IMR-90 (cell line): ENCODE data around the gene SPOUT1. TPM values are rescaled to one million over a fixed set of nuclear protein-coding genes. Genes with fewer than 3 reads are reported as not detected.

ENCODE experiments used
- ATAC-seq: fragments of 200-7000 bp; cut with Tn5 transposase; 2 replicates; pipeline ENCODE4 v1.9.1; 2020; ENCODE audit warnings: low read depth, mild to moderate bottlenecking, moderate library complexity
- BruUV-seq: library from RNA; stranded (reverse); fragments of 400-500 nt; replicated peaks from 2 replicates; lab custom pipeline; 2021; lab: Mats Ljungman, UMichigan
- CTCF ChIA-PET: fragments of 300-600 bp; formaldehyde crosslinking; extraction: SDS; loops from one replicate; lab custom pipeline; 2021; ENCODE audit warnings: antibody characterized with exemption; lab: Yijun Ruan, JAX
- POLR2A ChIA-PET: fragments of 300-600 bp; sonication (Branson Sonifier 250); formaldehyde crosslinking; loops from one replicate; lab custom pipeline; 2022; ENCODE audit warnings: antibody characterized with exemption; ENCODE audit not compliant: unreplicated experiment; lab: Charles Lee
- DNase-seq: peaks from one replicate; pipeline ENCODE4 v3.0.0; 2013
- H2AFZ ChIP-seq: replicated peaks from 2 replicates; pipeline ENCODE3; 2013; ENCODE audit warnings: low read length, mild to moderate bottlenecking; ENCODE audit not compliant: poor library complexity
- H2AK5ac ChIP-seq: 2 replicates; pipeline ENCODE4 v1.6.1; 2013; ENCODE audit warnings: low read depth, low read length, inconsistent platforms
- H2AK9ac ChIP-seq: replicated peaks from 2 replicates; pipeline ENCODE3; 2013; ENCODE audit warnings: mild to moderate bottlenecking, low read depth, low read length, moderate library complexity; ENCODE audit not compliant: poor library complexity
- H2BK120ac ChIP-seq: 2 replicates; pipeline ENCODE4 v1.6.1; 2013; ENCODE audit warnings: low read depth, low read length, inconsistent platforms
- H2BK15ac ChIP-seq: 3 replicates; pipeline ENCODE4 v1.6.1; 2013; ENCODE audit warnings: low read depth, low read length, inconsistent platforms
- H2BK20ac ChIP-seq: 2 replicates; pipeline ENCODE4 v1.6.1; 2013; ENCODE audit warnings: low read depth, mild to moderate bottlenecking, inconsistent platforms, low read length, moderate library complexity
- H2BK5ac ChIP-seq: 2 replicates; pipeline ENCODE4 v1.6.1; 2013; ENCODE audit warnings: mild to moderate bottlenecking, low read depth, low read length, inconsistent platforms; ENCODE audit not compliant: poor library complexity, severe bottlenecking
- H3K14ac ChIP-seq: replicated peaks from 2 replicates; pipeline ENCODE4 v1.6.1; 2013; ENCODE audit warnings: low read depth, low read length, inconsistent platforms
- H3K18ac ChIP-seq: 2 replicates; pipeline ENCODE4 v1.6.1; 2013; ENCODE audit warnings: low read depth, low read length, control low read depth
- H3K23ac ChIP-seq: 2 replicates; pipeline ENCODE4 v1.6.1; 2013; ENCODE audit warnings: low read depth, low read length, inconsistent platforms
- H3K27ac ChIP-seq: 2 replicates; pipeline ENCODE4 v1.5.1; 2013; ENCODE audit warnings: mild to moderate bottlenecking, control low read depth, low read length; ENCODE audit not compliant: insufficient read depth
- H3K27me3 ChIP-seq: 2 replicates; pipeline ENCODE4 v1.6.1; 2013; ENCODE audit warnings: low read length; ENCODE audit not compliant: control insufficient read depth, insufficient read depth
- H3K36me3 ChIP-seq: 2 replicates; pipeline ENCODE4 v1.6.1; 2013; ENCODE audit warnings: low read length, mixed read lengths; ENCODE audit not compliant: control insufficient read depth, insufficient read depth
- H3K4ac ChIP-seq: 2 replicates; pipeline ENCODE4 v1.6.1; 2013; ENCODE audit warnings: low read depth, low read length, inconsistent platforms
- H3K4me1 ChIP-seq: 2 replicates; pipeline ENCODE4 v1.6.1; 2013; ENCODE audit warnings: low read length, mixed read lengths; ENCODE audit not compliant: control insufficient read depth, insufficient read depth
- H3K4me2 ChIP-seq: 2 replicates; pipeline ENCODE4 v1.6.1; 2013; ENCODE audit warnings: low read depth, mild to moderate bottlenecking, control low read depth, low read length, moderate library complexity
- H3K4me3 ChIP-seq: 2 replicates; pipeline ENCODE4 v1.5.1; 2013; ENCODE audit warnings: low read depth, mild to moderate bottlenecking, control low read depth, low read length, moderate library complexity; ENCODE audit not compliant: insufficient read depth
- H3K56ac ChIP-seq: 2 replicates; pipeline ENCODE4 v1.6.1; 2013; ENCODE audit warnings: low read length, inconsistent platforms; ENCODE audit not compliant: insufficient read depth; ENCODE audit errors: extremely low read depth
- H3K79me1 ChIP-seq, 2 experiments: 2 replicates each; pipeline ENCODE4 v1.6.1; 2013; ENCODE audit warnings: low read length in 2 of 2, inconsistent platforms in 1 of 2, low read depth in 1 of 2
- H3K9ac ChIP-seq: 2 replicates; pipeline ENCODE4 v1.6.1; 2013; ENCODE audit warnings: low read depth, low read length, control low read depth
- H3K9me1 ChIP-seq: 2 replicates; pipeline ENCODE4 v1.6.1; 2013; ENCODE audit warnings: low read length, inconsistent platforms; ENCODE audit not compliant: insufficient read depth
- H3K9me3 ChIP-seq: 2 replicates; pipeline ENCODE4 v1.6.1; 2013; ENCODE audit warnings: low read length; ENCODE audit not compliant: control insufficient read depth, insufficient read depth
- H4K20me1 ChIP-seq: 2 replicates; pipeline ENCODE4 v1.6.1; 2013; ENCODE audit warnings: low read length, inconsistent platforms; ENCODE audit not compliant: insufficient read depth
- H4K5ac ChIP-seq: 2 replicates; pipeline ENCODE4 v1.6.1; 2013; ENCODE audit warnings: mild to moderate bottlenecking, low read depth, low read length, control low read depth
- H4K8ac ChIP-seq, 2 experiments: 2 replicates each; pipeline ENCODE4 v1.6.1; 2013; ENCODE audit warnings: low read depth in 2 of 2, low read length in 2 of 2, control low read depth in 1 of 2, inconsistent platforms in 1 of 2
- H4K91ac ChIP-seq: 2 replicates; pipeline ENCODE4 v1.6.1; 2013; ENCODE audit warnings: low read depth, low read length, inconsistent platforms; ENCODE audit not compliant: insufficient read depth
- BHLHE40 ChIP-seq: fragments of 150-350 bp; IDR thresholded peaks from 2 replicates; pipeline ENCODE4 v1.6.1; 2016; ENCODE audit warnings: mild to moderate bottlenecking, low read depth, low read length
- CHD1 ChIP-seq: IDR thresholded peaks from 2 replicates; pipeline ENCODE4 v1.6.1; 2012; ENCODE audit warnings: low read depth, low read length, improper control_type of control experiment
- CTCF ChIP-seq: conservative IDR thresholded peaks from 2 replicates; pipeline ENCODE4 v1.5.1; 2012; ENCODE audit warnings: mild to moderate bottlenecking, low read depth, low read length, improper control_type of control experiment
- FOS ChIP-seq: fragments of 150-350 bp; IDR thresholded peaks from 2 replicates; pipeline ENCODE4 v1.6.1; 2016; ENCODE audit warnings: low read depth, low read length
- MAFK ChIP-seq: IDR thresholded peaks from 2 replicates; pipeline ENCODE4 v1.6.1; 2012; ENCODE audit warnings: low read depth, low read length, improper control_type of control experiment
- MAZ ChIP-seq: IDR thresholded peaks from 2 replicates; pipeline ENCODE4 v1.6.1; 2012; ENCODE audit warnings: low read depth, mild to moderate bottlenecking, low read length, improper control_type of control experiment, moderate library complexity, borderline replicate concordance
- MXI1 ChIP-seq: IDR thresholded peaks from 2 replicates; pipeline ENCODE4 v1.6.1; 2012; ENCODE audit warnings: low read depth, mild to moderate bottlenecking, low read length, moderate library complexity, borderline replicate concordance
- NFE2L2 ChIP-seq: fragments of 150-350 bp; IDR thresholded peaks from 2 replicates; pipeline ENCODE4 v1.6.1; 2016; ENCODE audit warnings: low read depth, mild to moderate bottlenecking, low read length
- RAD21 ChIP-seq: IDR thresholded peaks from 2 replicates; pipeline ENCODE4 v1.6.1; 2012; ENCODE audit warnings: low read length, improper control_type of control experiment
- RCOR1 ChIP-seq: IDR thresholded peaks from 2 replicates; pipeline ENCODE4 v1.6.1; 2012; ENCODE audit warnings: mild to moderate bottlenecking, low read length, improper control_type of control experiment; ENCODE audit not compliant: insufficient replicate concordance
- RFX5 ChIP-seq: IDR thresholded peaks from 2 replicates; pipeline ENCODE4 v1.8.0; 2012; ENCODE audit warnings: low read depth, mild to moderate bottlenecking, low read length, moderate library complexity
- SMC3 ChIP-seq: fragments of 150-350 bp; IDR thresholded peaks from 2 replicates; pipeline ENCODE4 v1.6.1; 2016; ENCODE audit warnings: low read depth, mild to moderate bottlenecking, antibody characterized with exemption, low read length, moderate library complexity
- USF2 ChIP-seq: fragments of 150-350 bp; IDR thresholded peaks from 2 replicates; pipeline ENCODE4 v1.6.1; 2017; ENCODE audit warnings: mild to moderate bottlenecking, antibody characterized with exemption, low read length, low read depth
- WGBS, 2 experiments: methylation state at CpG; one replicate each; pipeline versions ENCODE4 v1.1.5 to v1.1.7; 2013; ENCODE audit warnings: missing lambda C conversion rate in 2 of 2; ENCODE audit not compliant: insufficient read length in 1 of 2; ENCODE audit errors: extremely low coverage in 2 of 2; 5-methylcytosine and 5-hydroxymethylcytosine counted together
- dilution Hi-C: fragments of 300-500 bp; cut with HindIII; formaldehyde crosslinking; loops from one replicate; pipeline ENCODE4 v1.14.3; 2018; ENCODE audit warnings: low sequenced_read_pairs; ENCODE audit not compliant: unreplicated experiment
- in situ Hi-C: fragments of 300-500 bp; cut with MboI; formaldehyde crosslinking; loops from 3 replicates; pipeline ENCODE4 v1.14.3; 2019; ENCODE audit warnings: low sequenced_read_pairs, inconsistent platforms, mixed read lengths
- intact Hi-C: fragments of 100-400 bp; cut with micrococcal nuclease; formaldehyde crosslinking; loops from 2 replicates; pipeline ENCODE4 v1.10.0; 2022
- polyA plus RNA-seq, 3 experiments: library from polyadenylated mRNA; depleted of rRNA; stranded (reverse); fragments of >200 nt; gene quantifications; 2 replicates each; pipeline ENCODE4 v1.2.3, GENCODE V29; 2012; ENCODE audit warnings: low replicate concordance in 1 of 3
- total RNA-seq: library from RNA; depleted of rRNA; stranded (reverse); fragments of >200 nt; gene quantifications from 2 replicates; pipeline ENCODE4 v1.2.3, GENCODE V29; 2012

SPOUT1 gene
- total and polyA plus RNA-seq, 2 of the 4 experiments (the other 2 are of a cell fraction): 17.9 to 27.8 TPM

DNA sequence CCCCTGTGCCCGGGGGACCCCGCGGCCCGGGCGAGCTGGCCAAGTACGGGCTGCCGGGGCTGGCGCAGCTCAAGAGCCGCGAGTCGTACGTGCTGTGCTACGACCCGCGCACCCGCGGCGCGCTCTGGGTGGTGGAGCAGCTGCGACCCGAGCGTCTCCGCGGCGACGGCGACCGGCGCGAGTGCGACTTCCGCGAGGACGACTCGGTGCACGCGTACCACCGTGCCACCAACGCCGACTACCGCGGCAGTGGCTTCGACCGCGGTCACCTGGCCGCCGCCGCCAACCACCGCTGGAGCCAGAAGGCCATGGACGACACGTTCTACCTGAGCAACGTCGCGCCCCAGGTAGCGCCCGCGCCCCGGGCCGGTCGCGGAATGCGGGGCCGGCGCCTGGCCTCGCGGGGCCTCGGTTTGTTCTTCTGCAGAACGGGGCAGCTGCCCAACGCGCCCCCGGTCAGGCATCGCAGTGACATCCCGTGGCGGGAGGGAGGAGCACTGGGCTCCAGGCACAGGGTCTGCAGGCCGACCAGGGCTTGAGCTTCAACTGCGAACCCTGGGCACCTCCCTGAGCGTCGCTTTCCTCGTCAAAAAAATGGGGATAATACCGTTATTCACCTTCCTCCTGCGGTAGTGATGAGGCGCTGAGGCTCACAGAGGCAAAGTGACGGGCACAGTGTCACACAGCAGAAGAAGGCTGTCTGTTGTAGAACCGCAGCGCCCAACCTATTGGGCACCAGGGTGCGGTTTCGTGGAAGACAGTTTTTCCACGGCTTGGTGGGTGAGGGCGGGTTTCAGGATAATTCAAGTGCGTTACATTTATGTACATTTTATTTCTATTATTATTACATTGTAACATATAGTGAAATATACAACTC lies 10.5 kb downstream of the SPOUT1 start:
- H4K91ac ChIP-seq: no peak overlapping the region
- H2AK5ac ChIP-seq: peak overlapping the region; percentile 83
- peak overlapping the region; percentile 94 for H2AFZ ChIP-seq
- peak overlapping the region; percentile 8; the same call in 1 of the 2 replicates for H3K27ac ChIP-seq
- H3K18ac ChIP-seq: no peak overlapping the region
- H3K4me1 ChIP-seq: peaks cover 4% of the 10 kb centered on the region; the same call in 1 of the 2 replicates
- no peak overlapping the region for H2BK20ac ChIP-seq
- intact Hi-C loops (no loop called here), dilution Hi-C loops (no loop called here), in situ Hi-C loops (no loop called here)
- H2BK15ac ChIP-seq: no peak overlapping the region
- H3K36me3 ChIP-seq: peaks cover 20% of the 10 kb centered on the region
- 0 out of 2 replicates have a peak overlapping the region, but pooled peaks have one; percentile 47 for H3K4ac ChIP-seq
- H3K9ac ChIP-seq: peak overlapping the region; percentile 46
- peak overlapping the region; percentile 93 for H3K4me2 ChIP-seq
- peak overlapping the region; percentile 80 for H2AK9ac ChIP-seq
- H2BK5ac ChIP-seq: no peak overlapping the region
- no TSS peak for BruUV-seq
- ATAC-seq: peak; percentile 43
- WGBS, 2 experiments: 5% methylated on average over 67 of the region's 90 CpGs; no CpG with 5 or more reads in 1 of the 2 experiments
- no peaks in the 10 kb centered on the region for H3K27me3 ChIP-seq
- H3K9me1 ChIP-seq: peaks cover 9% of the 10 kb centered on the region; the same call in 1 of the 2 replicates
- DNase-seq: no peak
- H3K9me3 ChIP-seq: no peaks in the 10 kb centered on the region
- H3K23ac ChIP-seq: peak overlapping the region; percentile 70
- H4K20me1 ChIP-seq: peaks cover 14% of the 10 kb centered on the region
- no peak overlapping the region for H2BK120ac ChIP-seq
- CTCF ChIA-PET: interaction anchor here (1.1 to 2.1 kb wide), 9 partner anchors 8 to 169 kb away, joined by 3 to 11 read pairs (median 5); partner anchors contain the start of gene SPOUT1
- no peak overlapping the region for H4K5ac ChIP-seq
- H3K4me3 ChIP-seq: peak overlapping the region; percentile 59
- no peak overlapping the region for H3K56ac ChIP-seq
- POLR2A ChIA-PET: no interaction called here
- peak overlapping the region in 1 of 2 experiments; percentile 46; a peak in 1 of 4 replicates for H4K8ac ChIP-seq
- H3K79me1 ChIP-seq: peaks cover 0 to 15% of the 10 kb centered on the region in 2 experiments; a peak in 3 of 4 replicates
- H3K14ac ChIP-seq: 0 out of 2 replicates have a peak overlapping the region, but pooled peaks have one; percentile 59
- TF ChIP-seq FOS (no peak), CHD1 (no peak), NFE2L2 (no peak), MAFK (no peak), SMC3 (no peak), RCOR1 (no peak), USF2 (no peak), MXI1 (no peak), RFX5 (no peak), MAZ (no peak), RAD21 (no peak), CTCF (no peak), BHLHE40 (no peak)
